ENCODE data around the gene GMPR. TPM values are rescaled to one million over a fixed set of nuclear protein-coding genes. Genes with fewer than 3 reads are reported as not detected.

The GMPR gene
- total and polyA plus RNA-seq, 10 of the 15 experiments (the other 5 are each of a cell fraction or from before 2014, with no cell fraction given) = 0.15 to 1.8 (median 0.49) TPM; not detected in 1

DNA sequence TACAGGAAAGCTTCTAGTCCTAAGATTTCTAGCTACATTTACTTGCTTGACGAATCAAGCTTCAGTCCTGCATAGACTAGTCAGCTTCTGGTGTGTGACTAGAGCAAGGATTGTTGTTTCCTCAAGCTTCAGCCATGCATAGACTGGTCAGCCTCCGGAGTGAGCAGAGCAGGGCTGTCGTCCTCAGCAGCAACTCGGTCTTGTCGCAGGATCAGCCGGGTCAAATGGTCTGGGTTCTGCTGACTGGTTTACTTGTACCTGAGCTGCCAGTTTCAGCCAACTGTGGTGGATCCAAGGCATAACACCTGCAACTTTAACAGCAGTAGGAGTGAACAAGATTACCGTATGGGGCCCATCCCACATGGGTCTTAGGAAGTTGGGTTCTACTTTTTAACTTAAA lies 10.8 kb upstream of the GMPR start:
- ATAC-seq = no peak
- Histone ChIP-seq H3K36me3 (ENCODE audit: control insufficient read depth in 2 of 2, insufficient read depth in 2 of 2, low read length in 1 of 2) (no peaks in the 10 kb centered on the region), H2AFZ (ENCODE audit: control insufficient read depth, low read depth, low read length) (no peak overlapping the region), H3K4me1 (ENCODE audit: control insufficient read depth, insufficient read depth, low read length) (no peaks in the 10 kb centered on the region), H4K20me1 (ENCODE audit: control insufficient read depth, insufficient read depth) (no peaks in the 10 kb centered on the region), H3K27ac (ENCODE audit: control insufficient read depth, insufficient read depth) (no peak overlapping the region), H3K4me3 (no peak overlapping the region), H3K9me3 (replicated peaks; ENCODE audit: control insufficient read depth, insufficient read depth, low read length) (no peaks in the 10 kb centered on the region), H3K27me3 (replicated peaks in 1 of 2; ENCODE audit: control insufficient read depth in 2 of 2, insufficient read depth in 2 of 2, low read length in 1 of 2) (peaks cover 1 to 4% of the 10 kb centered on the region in 2 experiments; a peak in 3 of 4 replicates), H3K4me2 (ENCODE audit: control insufficient read depth, insufficient read depth) (no peak overlapping the region), H3K79me2 (ENCODE audit: control insufficient read depth, insufficient read depth, low read length) (no peaks in the 10 kb centered on the region), H3K9ac (ENCODE audit: control insufficient read depth, insufficient read depth, low read length) (no peak overlapping the region)
- FAIRE-seq = no peak
- no TSS peak for BruUV-seq (replicated peaks)
- in situ Hi-C loops (cut with MboI) (no loop called here), intact Hi-C loops (cut with micrococcal nuclease; ENCODE audit: unreplicated experiment) (no loop called here)
- DNase-seq (ENCODE audit: low read depth, low spot score) = no peak
- RAD21 ChIA-PET (ENCODE audit: unreplicated experiment) = no interaction called here
- whole genome bisulfite sequencing (ENCODE audit: insufficient coverage, insufficient replicate concordance, low lambda C conversion rate, missing lambda C conversion rate) = 70% methylated on average over 7 of the region's 7 CpGs
- SMC1A ChIA-PET (ENCODE audit: uncharacterized antibody, unreplicated experiment) = interaction anchor here (1.3 kb wide), 1 partner anchor 49 kb away, joined by 3 read pairs; no protein-coding TSS in a partner anchor
- TF ChIP-seq NRF1 (conservative IDR thresholded peaks at IDR 0.05; ENCODE audit: low read depth, low read length) (no peak), SMARCA5 (IDR thresholded peaks at IDR 0.05) (no peak), JUND (IDR thresholded peaks at IDR 0.05; ENCODE audit: low read depth, low read length) (no peak), FOXM1 (IDR thresholded peaks at IDR 0.05; ENCODE audit: low read depth, low read length) (no peak), IKZF2 (IDR thresholded peaks at IDR 0.05) (no peak), KDM1A (IDR thresholded peaks at IDR 0.05; ENCODE audit: borderline replicate concordance) (no peak), SIN3A (IDR thresholded peaks at IDR 0.05; ENCODE audit: low read depth, low read length) (no peak)
- TF ChIP-seq, protein P1, sequence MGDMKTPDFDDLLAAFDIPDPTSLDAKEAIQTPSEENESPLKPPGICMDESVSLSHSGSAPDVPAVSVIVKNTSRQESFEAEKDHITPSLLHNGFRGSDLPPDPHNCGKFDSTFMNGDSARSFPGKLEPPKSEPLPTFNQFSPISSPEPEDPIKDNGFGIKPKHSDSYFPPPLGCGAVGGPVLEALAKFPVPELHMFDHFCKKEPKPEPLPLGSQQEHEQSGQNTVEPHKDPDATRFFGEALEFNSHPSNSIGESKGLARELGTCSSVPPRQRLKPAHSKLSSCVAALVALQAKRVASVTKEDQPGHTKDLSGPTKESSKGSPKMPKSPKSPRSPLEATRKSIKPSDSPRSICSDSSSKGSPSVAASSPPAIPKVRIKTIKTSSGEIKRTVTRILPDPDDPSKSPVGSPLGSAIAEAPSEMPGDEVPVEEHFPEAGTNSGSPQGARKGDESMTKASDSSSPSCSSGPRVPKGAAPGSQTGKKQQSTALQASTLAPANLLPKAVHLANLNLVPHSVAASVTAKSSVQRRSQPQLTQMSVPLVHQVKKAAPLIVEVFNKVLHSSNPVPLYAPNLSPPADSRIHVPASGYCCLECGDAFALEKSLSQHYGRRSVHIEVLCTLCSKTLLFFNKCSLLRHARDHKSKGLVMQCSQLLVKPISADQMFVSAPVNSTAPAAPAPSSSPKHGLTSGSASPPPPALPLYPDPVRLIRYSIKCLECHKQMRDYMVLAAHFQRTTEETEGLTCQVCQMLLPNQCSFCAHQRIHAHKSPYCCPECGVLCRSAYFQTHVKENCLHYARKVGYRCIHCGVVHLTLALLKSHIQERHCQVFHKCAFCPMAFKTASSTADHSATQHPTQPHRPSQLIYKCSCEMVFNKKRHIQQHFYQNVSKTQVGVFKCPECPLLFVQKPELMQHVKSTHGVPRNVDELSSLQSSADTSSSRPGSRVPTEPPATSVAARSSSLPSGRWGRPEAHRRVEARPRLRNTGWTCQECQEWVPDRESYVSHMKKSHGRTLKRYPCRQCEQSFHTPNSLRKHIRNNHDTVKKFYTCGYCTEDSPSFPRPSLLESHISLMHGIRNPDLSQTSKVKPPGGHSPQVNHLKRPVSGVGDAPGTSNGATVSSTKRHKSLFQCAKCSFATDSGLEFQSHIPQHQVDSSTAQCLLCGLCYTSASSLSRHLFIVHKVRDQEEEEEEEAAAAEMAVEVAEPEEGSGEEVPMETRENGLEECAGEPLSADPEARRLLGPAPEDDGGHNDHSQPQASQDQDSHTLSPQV (IDR thresholded peaks at IDR 0.05) = no peak
- TF ChIP-seq, protein P2, sequence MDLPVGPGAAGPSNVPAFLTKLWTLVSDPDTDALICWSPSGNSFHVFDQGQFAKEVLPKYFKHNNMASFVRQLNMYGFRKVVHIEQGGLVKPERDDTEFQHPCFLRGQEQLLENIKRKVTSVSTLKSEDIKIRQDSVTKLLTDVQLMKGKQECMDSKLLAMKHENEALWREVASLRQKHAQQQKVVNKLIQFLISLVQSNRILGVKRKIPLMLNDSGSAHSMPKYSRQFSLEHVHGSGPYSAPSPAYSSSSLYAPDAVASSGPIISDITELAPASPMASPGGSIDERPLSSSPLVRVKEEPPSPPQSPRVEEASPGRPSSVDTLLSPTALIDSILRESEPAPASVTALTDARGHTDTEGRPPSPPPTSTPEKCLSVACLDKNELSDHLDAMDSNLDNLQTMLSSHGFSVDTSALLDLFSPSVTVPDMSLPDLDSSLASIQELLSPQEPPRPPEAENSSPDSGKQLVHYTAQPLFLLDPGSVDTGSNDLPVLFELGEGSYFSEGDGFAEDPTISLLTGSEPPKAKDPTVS (IDR thresholded peaks at IDR 0.05; ENCODE audit: low read depth, low read length) = no peak
- POLR2A ChIA-PET = no interaction called here
- CTCF ChIA-PET = interaction anchor here (0.7 kb wide), 1 partner anchor 12 kb away, joined by 3 read pairs; no protein-coding TSS in a partner anchor
